CD14-positive monocyte (primary cell): ENCODE data around the gene POLE2. TPM values are rescaled to one million over a fixed set of nuclear protein-coding genes. Genes with fewer than 3 reads are reported as not detected.
A peak's percentile ranks its signal among the peaks of the same experiment; 100 is the strongest.

Experiments used
- DNase-seq, 3 donors: peaks; one replicate each; pipeline ENCODE4 v3.0.0-alpha.2; 2011 to 2022
- H2AFZ ChIP-seq: 2 replicates; pipeline ENCODE4 v1.6.0; 2012; ENCODE audit warnings: mild to moderate bottlenecking, low read depth, low read length, inconsistent platforms; ENCODE audit not compliant: insufficient read depth, poor library complexity, severe bottlenecking
- H3K27ac ChIP-seq, 2 donors: 1 replicate in 1 of 2; 2 replicates in 1 of 2; pipeline ENCODE4 v1.5.1; 2012 to 2013; ENCODE audit warnings: low read length in 2 of 2, control low read depth in 1 of 2, inconsistent platforms in 1 of 2, low read depth in 1 of 2, mild to moderate bottlenecking in 1 of 2
- H3K27me3 ChIP-seq, 2 donors: one replicate each; pipeline versions ENCODE4 v1.6.0 to v1.6.1; 2011 to 2013; ENCODE audit warnings: low read length in 2 of 2; ENCODE audit not compliant: control insufficient read depth in 2 of 2, insufficient read depth in 2 of 2
- H3K36me3 ChIP-seq, 2 donors: replicated peaks in 1 of 2; 1 replicate in 1 of 2; 2 replicates in 1 of 2; pipeline versions ENCODE4 v1.5.1 to v1.6.1; 2012 to 2013; ENCODE audit warnings: low read length in 2 of 2, control low read depth in 1 of 2, inconsistent platforms in 1 of 2, mild to moderate bottlenecking in 1 of 2; ENCODE audit not compliant: insufficient read depth in 2 of 2, control insufficient read depth in 1 of 2
- H3K4me1 ChIP-seq, 2 donors: 1 replicate in 1 of 2; 2 replicates in 1 of 2; pipeline versions ENCODE4 v1.5.1 to v1.6.1; 2012 to 2013; ENCODE audit warnings: low read length in 2 of 2, control low read depth in 1 of 2, inconsistent platforms in 1 of 2, mild to moderate bottlenecking in 1 of 2, moderate library complexity in 1 of 2; ENCODE audit not compliant: insufficient read depth in 2 of 2, control insufficient read depth in 1 of 2
- H3K4me2 ChIP-seq: replicated peaks from 2 replicates; pipeline ENCODE3; 2012; ENCODE audit warnings: low read length, moderate library complexity, mild to moderate bottlenecking; ENCODE audit not compliant: poor library complexity, severe bottlenecking; ENCODE audit errors: extremely low read depth
- H3K4me3 ChIP-seq, 3 experiments: fragments of 200-600 bp in 1 of 3; sonication (generic) in 1 of 3; replicated peaks in 1 of 3; 1 replicate in 2 of 3; 2 replicates in 1 of 3; pipeline ENCODE4 v1.5.1; 2011 to 2013; ENCODE audit warnings: low read length in 3 of 3, mild to moderate bottlenecking in 3 of 3, control low read depth in 2 of 3, low read depth in 2 of 3, inconsistent platforms in 1 of 3, moderate library complexity in 1 of 3
- H3K79me2 ChIP-seq: 2 replicates; pipeline ENCODE4 v1.6.0; 2012; ENCODE audit warnings: mild to moderate bottlenecking, control low read depth, inconsistent platforms, low read length, moderate library complexity; ENCODE audit not compliant: insufficient read depth
- H3K9ac ChIP-seq: 2 replicates; pipeline ENCODE4 v1.6.0; 2017; ENCODE audit warnings: low read length, mild to moderate bottlenecking; ENCODE audit not compliant: insufficient read depth, poor library complexity, severe bottlenecking
- H3K9me3 ChIP-seq, 2 donors: replicated peaks in 1 of 2; 1 replicate in 1 of 2; 2 replicates in 1 of 2; pipeline versions ENCODE4 v1.5.1 to v1.6.1; 2012 to 2013; ENCODE audit warnings: low read length in 2 of 2, control low read depth in 1 of 2; ENCODE audit not compliant: control insufficient read depth in 1 of 2, insufficient read depth in 1 of 2
- H4K20me1 ChIP-seq: 2 replicates; pipeline ENCODE4 v1.6.0; 2012; ENCODE audit warnings: mild to moderate bottlenecking, low read length, control low read depth, moderate library complexity; ENCODE audit not compliant: insufficient read depth
- H3K27ac Mint-ChIP-seq, 7 donors: one replicate each; pipeline ENCODE4 v1.8.0; 2020; ENCODE audit warnings: mild to moderate bottlenecking in 7 of 7, mixed read lengths in 7 of 7, moderate library complexity in 6 of 7, inconsistent platforms in 2 of 7
- H3K27me3 Mint-ChIP-seq, 3 donors: one replicate each; pipeline ENCODE4 v1.8.0; 2021 to 2022; ENCODE audit warnings: low read depth in 3 of 3, mild to moderate bottlenecking in 3 of 3, mixed read lengths in 3 of 3, moderate library complexity in 3 of 3, inconsistent platforms in 1 of 3
- H3K36me3 Mint-ChIP-seq, 2 donors: one replicate each; pipeline ENCODE4 v1.8.0; 2020; ENCODE audit warnings: mixed read lengths in 2 of 2, inconsistent platforms in 1 of 2, mild to moderate bottlenecking in 1 of 2
- H3K4me1 Mint-ChIP-seq: one replicate; pipeline ENCODE4 v1.8.0; 2020; ENCODE audit warnings: mild to moderate bottlenecking, mixed read lengths
- H3K4me3 Mint-ChIP-seq, 2 donors: one replicate each; pipeline ENCODE4 v1.8.0; 2020; ENCODE audit warnings: mild to moderate bottlenecking in 2 of 2, mixed read lengths in 2 of 2, moderate library complexity in 1 of 2
- H3K9me3 Mint-ChIP-seq, 7 donors: one replicate each; pipeline ENCODE4 v1.8.0; 2020 to 2022; ENCODE audit warnings: mixed read lengths in 7 of 7, mild to moderate bottlenecking in 6 of 7, moderate library complexity in 6 of 7, inconsistent platforms in 2 of 7
- CTCF ChIP-seq: fragments of 200-600 bp; IDR thresholded peaks from one replicate; pipeline ENCODE4 v1.8.0; 2022; ENCODE audit warnings: antibody characterized with exemption, mild to moderate bottlenecking
- WGBS: methylation state at CpG from one replicate; pipeline ENCODE4 v1.1.5; 2013; ENCODE audit warnings: missing lambda C conversion rate; ENCODE audit not compliant: insufficient coverage; 5-methylcytosine and 5-hydroxymethylcytosine counted together
- intact Hi-C, 2 donors: fragments of 100-400 bp; cut with micrococcal nuclease; formaldehyde crosslinking; loops; one replicate each; pipeline versions ENCODE4 v1.15.0 to v1.15.1; 2023
- polyA plus RNA-seq, 3 donors: library from polyadenylated mRNA; depleted of rRNA in 1 of 3; unstranded in 2 of 3; stranded (reverse) in 1 of 3; fragments of 300-500 nt in 2 of 3; fragments of >200 nt in 1 of 3; fragmentation: Illumina TruSeq in 2 of 3; gene quantifications; 1 replicate in 2 of 3; 2 replicates in 1 of 3; pipeline ENCODE4 v1.2.3, GENCODE V29; 2012 to 2021

The POLE2 gene
- polyA plus RNA-seq, 3 donors = 0.18 to 0.57 (median 0.47) TPM

- H3K4me1 Mint-ChIP-seq = peaks cover 52% of the 10 kb centered on the region
- H3K4me1 ChIP-seq = peaks cover 30 to 51% of the 10 kb centered on the region in 2 donors
- WGBS = 4% methylated on average over 63 of the region's 65 CpGs
Measured at GRCh38 chr14:49621114-49621881, 66.7 kb downstream of the POLE2 start.

More at GRCh38 chr14:49621114-49621881, 66.7 kb downstream of the POLE2 start:
- Histone ChIP-seq H4K20me1 (peaks cover 50% of the 10 kb centered on the region), H3K9me3 (no peaks in the 10 kb centered on the region), H3K27ac (peak overlapping the region; percentile 94 to 95), H3K4me3 (peak overlapping the region; percentile 49 to 81 (median 78)), H3K79me2 (peaks cover 81% of the 10 kb centered on the region), H3K4me2 (peak overlapping the region; percentile 78), H2AFZ (peak overlapping the region; percentile 80), H3K27me3 (no peaks in the 10 kb centered on the region), H3K9ac (peak overlapping the region; percentile 86), H3K36me3 (peaks cover 8 to 27% of the 10 kb centered on the region in 2 donors)
- intact Hi-C loops = loop anchor here (5.0 kb wide), 2 partner anchors 34 to 146 kb away; partner anchors contain the start of genes RPS29 (in 2 of the 2) and KLHDC2 (in 1 of the 2)
- peak overlapping the region; percentile 97 to 99 (median 99) for H3K27ac Mint-ChIP-seq
- peaks cover 24 to 44% of the 10 kb centered on the region in 2 donors for H3K36me3 Mint-ChIP-seq
- peaks cover 0 to 2% (median 0%) of the 10 kb centered on the region in 7 donors for H3K9me3 Mint-ChIP-seq
- H3K27me3 Mint-ChIP-seq = no peaks in the 10 kb centered on the region
- DNase-seq = peak; percentile 75 to 84 (median 82)
- no peak for TF ChIP-seq CTCF
- H3K4me3 Mint-ChIP-seq = peak overlapping the region; percentile 92 to 98
